Activated CD4-positive, alpha-beta T cell treated with anti-CD3 and anti-CD28 coated beads for 24 hours (primary cell): ENCODE measurements around the gene SLC1A4.
"Not testable (repeated sequence)": the region's sequence is repeated elsewhere in the genome, so short reads cannot be mapped to it uniquely, and the experiment has no call there.

Source experiments
- DNase-seq, 2 donors: peaks; one replicate each; pipeline ENCODE4 v3.0.0-alpha.2; 2020; ENCODE audit warnings: low read depth in 2 of 2

SLC1A4 gene

DNA sequence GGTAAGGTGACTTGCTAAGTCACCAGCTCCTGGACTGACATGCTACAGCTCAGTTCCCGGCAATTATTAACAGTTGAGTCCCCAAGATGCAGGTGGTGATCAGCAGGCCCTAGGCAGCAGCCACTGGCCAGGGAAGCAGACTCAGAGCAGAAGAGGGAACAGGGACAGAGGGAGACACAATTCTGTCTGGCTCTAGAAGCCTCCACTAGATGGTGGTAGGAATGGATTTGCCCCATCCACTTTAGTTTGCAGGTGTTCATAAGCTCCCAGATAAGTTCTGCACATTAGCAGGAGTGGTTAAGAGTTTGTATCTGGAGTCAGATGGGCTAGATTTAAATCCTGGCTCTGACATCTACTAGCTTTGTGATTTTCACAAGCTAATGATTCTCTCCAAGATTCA lies 25.5 kb upstream of the SLC1A4 start:
- no peak for DNase-seq

GRCh38 chr2:64966017-64966416 lies 23.2 kb upstream of the SLC1A4 start:
- no peak for DNase-seq

DNA sequence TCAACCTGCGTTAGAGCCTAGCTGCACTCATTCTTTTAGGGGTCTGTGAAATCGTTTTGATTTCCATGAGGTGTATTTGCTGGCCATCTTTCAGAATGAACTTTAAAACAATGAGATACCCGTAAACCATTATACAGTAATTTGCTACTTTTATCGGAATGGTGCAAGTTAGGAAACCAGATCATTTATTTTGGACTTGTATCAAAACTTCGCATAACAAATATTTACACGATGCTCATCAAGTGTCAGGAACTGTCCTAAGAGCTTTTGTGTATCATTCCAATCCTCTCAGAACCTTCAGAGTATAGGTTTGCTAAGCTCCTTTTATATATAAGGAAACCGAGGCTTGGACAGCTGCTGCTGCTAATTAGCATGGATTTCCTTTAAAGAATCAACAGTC lies 22.4 kb upstream of the SLC1A4 start:
- DNase-seq: no peak

- DNase-seq: no peak
These were observed 21.6 kb upstream of the SLC1A4 start for GRCh38 chr2:64967601-64968000.

- DNase-seq: not testable (repeated sequence)
These were observed 20.1 kb upstream of the SLC1A4 start for GRCh38 chr2:64969086-64969485.

GRCh38 chr2:64970495-64970894 lies 18.7 kb upstream of the SLC1A4 start:
- DNase-seq: no peak

- no peak for DNase-seq
These were observed 16.8 kb upstream of the SLC1A4 start for GRCh38 chr2:64972426-64972825.

- no peak for DNase-seq
These were observed 16.3 kb upstream of the SLC1A4 start for GRCh38 chr2:64972876-64973275.

- no peak for DNase-seq
These were observed 13.9 kb upstream of the SLC1A4 start for GRCh38 chr2:64975232-64975821.

GRCh38 chr2:64976276-64976675 lies 12.9 kb upstream of the SLC1A4 start:
- DNase-seq: no peak

DNA sequence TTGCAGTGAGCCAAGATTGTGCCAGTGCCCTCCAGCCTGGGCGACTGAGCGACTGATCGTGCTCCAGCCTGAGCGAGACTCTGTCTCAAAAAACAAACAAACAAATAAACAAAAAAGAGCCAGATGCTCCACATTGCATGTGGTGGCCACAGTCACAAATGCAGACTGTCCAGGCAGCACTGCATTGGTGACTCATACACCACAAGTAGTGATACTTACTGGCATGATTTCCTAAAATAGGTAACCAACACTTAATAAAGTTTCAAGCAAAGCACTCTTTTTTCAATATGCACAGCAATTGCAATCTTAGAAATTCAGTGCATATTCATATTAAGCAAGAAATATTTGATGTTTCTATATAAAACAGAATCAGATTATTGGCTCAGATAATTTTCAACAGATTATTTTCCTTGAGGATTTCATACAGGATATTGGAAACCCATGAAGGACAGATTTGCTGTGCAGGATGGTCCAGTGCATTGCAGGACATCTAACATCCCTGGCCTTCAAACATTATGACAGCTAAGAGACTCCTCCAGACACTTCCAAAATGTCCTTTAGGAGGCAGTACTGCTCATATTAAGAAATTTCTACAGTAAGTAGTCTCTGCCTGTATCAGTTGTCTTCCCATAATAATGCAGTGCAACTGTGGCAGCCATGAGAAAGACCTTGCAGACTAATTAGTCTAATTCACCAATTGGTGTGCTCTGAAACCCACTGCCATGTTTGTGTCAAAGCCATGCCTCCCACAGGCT lies 10.5 kb upstream of the SLC1A4 start:
- no peak for DNase-seq

GRCh38 chr2:64979744-64980143 lies 9.5 kb upstream of the SLC1A4 start:
- no peak for DNase-seq

GRCh38 chr2:64980183-64980582 lies 9.0 kb upstream of the SLC1A4 start:
- DNase-seq: no peak

- no peak for DNase-seq
These were observed 6.8 kb upstream of the SLC1A4 start for GRCh38 chr2:64982311-64982857.

GRCh38 chr2:64982932-64983331 lies 6.3 kb upstream of the SLC1A4 start:
- DNase-seq: no peak

DNA sequence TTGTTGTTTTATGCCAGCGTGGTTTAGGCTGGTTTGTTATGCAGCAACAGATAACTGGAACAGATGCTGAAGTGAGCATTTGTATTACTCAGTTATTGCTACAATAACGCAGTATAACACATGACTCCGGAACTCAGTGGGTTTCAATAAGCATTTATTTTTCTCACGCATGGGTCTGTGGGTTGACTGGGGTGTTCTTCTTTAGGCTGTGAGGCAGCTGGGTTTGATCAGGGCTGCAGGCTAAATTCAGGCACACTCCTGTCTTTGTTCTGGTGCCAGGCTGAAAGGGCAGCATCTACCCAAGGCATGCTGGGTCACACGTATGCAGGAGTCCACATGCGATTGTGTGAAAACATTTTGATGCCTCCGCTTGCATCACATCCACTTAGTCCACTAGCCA lies 3.8 kb upstream of the SLC1A4 start:
- no peak for DNase-seq

- no peak for DNase-seq
These were observed 1.9 kb upstream of the SLC1A4 start for GRCh38 chr2:64987001-64987955.

- DNase-seq: peak in 1 of 2 donors; percentile 7
These were observed 1.2 kb upstream of the SLC1A4 start for GRCh38 chr2:64987956-64988419.

GRCh38 chr2:64988420-64989125 lies 626 bp upstream of the SLC1A4 start:
- DNase-seq: peak in 1 of 2 donors; percentile 39

DNA sequence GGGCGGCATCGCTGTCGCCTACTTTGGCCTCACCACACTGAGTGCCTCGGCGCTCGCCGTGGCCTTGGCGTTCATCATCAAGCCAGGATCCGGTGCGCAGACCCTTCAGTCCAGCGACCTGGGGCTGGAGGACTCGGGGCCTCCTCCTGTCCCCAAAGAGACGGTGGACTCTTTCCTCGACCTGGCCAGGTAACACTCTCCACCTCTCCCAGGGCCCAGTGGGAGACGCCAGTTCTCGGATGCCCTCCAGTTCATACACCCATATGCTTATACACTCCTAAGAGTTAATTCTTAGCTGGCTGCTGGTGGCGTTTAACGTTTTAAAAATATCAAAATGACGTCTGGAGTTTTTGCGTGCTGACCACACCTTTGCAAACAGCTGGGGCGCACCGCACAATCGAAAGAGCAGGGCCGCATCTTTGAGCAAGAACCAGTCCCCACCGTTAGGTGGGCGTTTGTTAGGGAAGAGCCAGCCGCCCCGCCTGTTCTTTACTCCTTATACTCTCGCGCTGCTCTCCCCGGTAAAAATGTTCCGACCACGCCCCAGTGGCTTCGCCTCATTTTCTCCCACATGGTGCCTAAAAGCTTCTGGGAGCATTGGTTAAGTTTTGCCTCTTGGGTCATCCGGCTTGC lies 899 bp downstream of the SLC1A4 start:
- no peak for DNase-seq

- no peak for DNase-seq
These were observed 1.7 kb downstream of the SLC1A4 start for GRCh38 chr2:64990876-64991275.
